Fibroblast of skin of left biceps (primary cell): ENCODE measurements around the gene EFCAB8.
"Not testable (repeated sequence)": the region's sequence is repeated elsewhere in the genome, so short reads cannot be mapped to it uniquely, and the experiment has no call there.

Experiments used
- DNase-seq, 2 experiments: peaks; one replicate each; pipeline ENCODE4 v3.0.0-alpha.2; 2013; ENCODE audit warnings: low read depth in 2 of 2

The EFCAB8 gene

DNA sequence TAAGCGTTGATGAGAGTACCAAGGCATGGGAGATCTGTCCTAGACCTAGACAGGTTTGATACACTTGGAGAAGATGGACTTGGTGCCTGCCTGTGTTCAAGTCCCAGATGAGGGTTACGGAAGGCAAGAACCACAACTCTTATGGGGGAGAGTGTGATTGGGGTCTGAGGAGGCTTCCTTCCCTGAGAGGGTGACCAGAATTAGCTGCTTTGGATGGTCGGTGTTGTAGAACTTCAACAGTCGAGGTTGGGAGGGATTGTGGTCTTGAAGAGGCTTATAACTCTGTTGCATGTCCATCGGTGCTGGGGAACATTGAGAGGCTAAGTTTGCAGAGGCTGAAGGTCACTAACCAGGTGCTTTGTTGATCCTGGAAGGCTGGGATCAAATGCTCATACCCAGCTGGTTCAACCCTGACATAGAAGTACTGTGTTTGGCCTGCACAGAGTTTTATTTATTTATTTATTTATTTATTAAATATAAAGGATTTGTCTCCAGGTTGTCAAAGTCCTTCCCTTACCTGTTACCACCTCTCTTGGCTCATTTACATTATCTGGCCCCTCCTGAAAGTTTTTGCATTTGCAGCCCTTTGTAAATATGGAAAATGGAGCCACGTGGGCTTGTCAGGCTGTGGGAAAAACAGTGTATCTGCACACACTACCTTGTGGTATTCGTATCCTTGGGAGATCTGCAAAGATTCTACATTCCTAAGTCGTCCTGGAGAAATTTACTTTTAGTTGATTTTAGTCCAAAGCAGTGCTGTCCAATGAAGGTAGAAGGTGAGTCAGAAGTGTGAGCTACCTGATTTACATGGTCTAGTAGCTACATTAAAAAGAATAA lies 15.8 kb upstream of the EFCAB8 start:
- no peak for DNase-seq

DNA sequence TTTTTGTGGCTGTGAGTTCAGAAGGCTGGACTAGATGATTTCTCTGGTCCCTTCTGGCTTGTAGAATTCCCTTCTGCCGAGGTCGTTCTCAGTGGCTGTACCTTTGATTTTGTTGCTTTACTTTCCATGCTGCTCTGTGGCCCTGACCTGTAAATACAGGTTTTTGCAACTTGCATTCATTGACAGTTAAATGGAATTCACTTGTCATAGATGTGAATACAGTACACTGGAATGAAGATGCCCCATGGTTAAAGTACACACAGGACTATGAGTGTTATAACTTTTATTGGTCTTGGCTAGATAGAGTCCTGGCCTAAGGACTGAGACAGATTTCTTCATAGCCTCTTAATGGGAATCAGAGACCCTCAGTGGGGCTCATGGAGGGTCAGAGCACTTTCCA lies 12.9 kb upstream of the EFCAB8 start:
- no peak for DNase-seq

GRCh38 chr20:32846852-32847251 lies 11.9 kb upstream of the EFCAB8 start:
- no peak for DNase-seq

- no peak for DNase-seq
These were observed 10.8 kb upstream of the EFCAB8 start for GRCh38 chr20:32847964-32848363.

DNA sequence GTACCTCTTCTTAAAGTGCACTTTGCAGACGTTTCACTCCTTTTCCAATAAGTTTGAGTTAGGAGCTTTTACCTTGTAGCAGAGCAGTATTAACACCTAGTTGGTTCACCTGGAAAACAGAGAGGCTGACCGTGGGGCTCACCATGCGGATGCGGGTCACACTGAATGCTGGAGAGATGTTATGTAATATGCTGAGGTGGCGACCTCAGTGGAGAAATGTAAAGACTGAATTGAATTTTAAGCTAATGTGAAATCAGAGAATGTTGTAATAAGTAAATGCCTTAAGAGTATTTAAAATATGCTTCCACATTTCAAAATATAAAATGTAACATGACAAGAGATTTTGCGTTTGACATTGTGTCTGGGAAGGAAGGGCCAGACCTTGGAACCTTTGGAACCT lies 9.9 kb upstream of the EFCAB8 start:
- DNase-seq = no peak

DNA sequence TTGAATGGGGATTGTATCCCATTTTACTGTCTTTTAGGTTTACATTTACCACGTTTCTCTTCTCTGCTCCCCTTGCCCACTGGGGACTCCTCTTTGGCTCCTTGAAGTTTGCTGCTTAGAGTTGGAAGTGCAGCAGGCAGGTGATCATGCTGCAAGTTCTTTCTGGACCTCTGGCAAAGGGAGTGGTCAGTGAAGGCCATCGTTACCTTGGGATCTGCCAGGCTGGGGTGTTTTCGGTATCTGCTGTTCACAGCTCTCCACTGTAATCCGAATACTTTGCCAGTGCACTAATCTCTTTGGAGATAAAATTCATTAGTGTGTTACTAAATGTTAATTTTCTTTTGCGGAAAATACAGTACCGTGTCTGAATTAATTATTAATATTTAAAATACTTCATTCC lies 9.1 kb upstream of the EFCAB8 start:
- no peak for DNase-seq

DNA sequence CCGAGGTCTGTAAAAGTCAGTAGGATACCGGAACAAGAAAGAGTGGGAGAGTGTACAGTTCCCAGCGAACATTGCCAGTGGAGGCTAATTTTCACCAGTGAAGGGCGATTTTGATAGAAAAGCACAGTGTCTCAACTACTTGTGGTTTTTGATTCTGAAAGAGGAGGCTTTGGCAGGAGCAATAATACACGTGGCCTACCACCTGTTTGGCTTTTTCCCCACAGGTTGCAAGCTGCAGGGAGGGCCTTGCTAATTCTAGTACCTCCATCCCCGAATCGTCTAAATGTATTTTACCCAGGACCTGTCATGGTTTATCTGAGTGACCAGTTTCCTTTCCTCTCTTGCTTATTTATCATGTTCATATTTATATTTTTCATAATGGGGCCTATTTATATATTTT lies 3.3 kb upstream of the EFCAB8 start:
- DNase-seq = no peak

DNA sequence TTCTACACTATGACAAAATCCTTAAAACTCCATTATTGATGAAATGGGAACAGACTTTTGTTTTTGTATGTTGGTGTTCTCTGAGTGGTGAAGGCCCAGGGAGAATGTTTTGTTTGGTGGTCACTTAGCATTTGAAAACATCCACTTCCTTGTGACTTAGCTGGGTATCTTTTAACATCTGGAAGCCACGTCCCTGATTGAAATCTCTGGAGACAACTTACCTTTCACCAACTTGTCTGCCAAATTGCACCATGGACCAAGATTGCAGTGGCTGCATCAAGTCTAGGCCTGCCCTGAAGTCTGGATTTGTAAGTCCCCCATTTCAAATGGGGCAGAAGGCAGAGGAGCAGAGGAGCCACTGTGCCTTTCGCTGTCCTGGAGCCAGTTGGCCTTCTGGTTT lies 534 bp upstream of the EFCAB8 start:
- DNase-seq = no peak

- no peak for DNase-seq
These were observed 2.7 kb downstream of the EFCAB8 start for GRCh38 chr20:32861446-32861845.

DNA sequence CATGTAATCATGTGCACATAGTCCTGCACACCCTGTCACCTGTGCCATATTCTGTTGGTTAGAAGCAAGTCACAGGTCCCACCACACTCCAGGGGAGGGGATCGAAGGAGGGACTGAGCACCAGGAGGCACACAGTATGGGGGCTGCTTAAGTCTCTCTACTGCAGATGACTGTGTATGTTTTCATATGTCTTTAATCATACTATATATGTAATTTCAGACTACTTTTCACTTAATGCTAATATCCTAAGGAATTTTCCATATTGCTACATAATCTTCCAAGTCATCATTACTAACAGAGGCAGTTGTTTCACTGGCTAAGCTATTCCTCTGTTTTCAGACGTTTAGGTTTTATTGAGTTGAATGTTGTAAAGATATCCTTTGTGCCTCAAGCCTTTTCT lies 10.8 kb downstream of the EFCAB8 start:
- DNase-seq = no peak

GRCh38 chr20:32870526-32870925 lies 11.8 kb downstream of the EFCAB8 start:
- not testable (repeated sequence) for DNase-seq

DNA sequence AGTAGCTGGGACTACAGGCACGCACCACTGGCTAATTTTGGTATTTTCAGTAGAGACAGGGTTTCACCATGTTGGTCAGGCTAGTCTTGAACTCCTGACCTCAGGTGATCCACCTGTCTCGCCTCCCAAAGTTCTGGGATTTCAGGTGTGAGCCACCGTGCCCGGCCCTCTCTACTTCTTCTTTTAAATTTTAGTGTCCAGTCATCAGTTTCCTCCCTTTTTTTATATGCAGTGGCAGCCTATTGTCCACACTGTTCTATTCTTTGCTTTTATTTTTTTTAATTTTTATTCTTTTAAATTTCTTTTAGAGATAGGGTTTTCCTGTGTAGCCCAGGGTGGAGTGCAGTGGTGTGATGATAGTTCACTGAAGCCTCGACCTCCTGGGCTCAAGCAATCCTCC lies 12.3 kb downstream of the EFCAB8 start:
- no peak for DNase-seq

- DNase-seq = no peak
These were observed 13.0 kb downstream of the EFCAB8 start for GRCh38 chr20:32871627-32872160.

GRCh38 chr20:32872266-32872665 lies 13.5 kb downstream of the EFCAB8 start:
- DNase-seq = no peak

DNA sequence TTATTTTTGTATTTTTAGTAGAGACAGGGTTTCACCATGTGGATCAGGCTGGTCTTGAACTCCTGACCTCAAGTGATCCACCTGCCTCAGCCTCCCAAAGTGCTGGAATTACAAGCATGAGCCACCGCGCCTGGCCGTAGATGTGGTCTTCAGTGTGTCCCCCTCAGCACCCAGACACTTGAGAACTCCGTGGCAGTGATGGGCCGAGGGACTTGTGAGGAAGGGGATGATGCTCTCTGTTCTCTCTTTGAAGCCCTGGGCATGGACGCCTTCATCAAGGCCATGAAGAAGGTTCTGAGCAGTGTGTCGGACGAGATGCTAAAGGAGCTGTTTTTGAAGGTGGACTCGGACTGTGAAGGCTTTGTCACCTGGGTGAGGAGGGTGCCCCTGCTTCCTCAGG lies 16.9 kb downstream of the EFCAB8 start:
- DNase-seq = no peak

- DNase-seq = peak; percentile 6
These were observed 18.8 kb downstream of the EFCAB8 start for GRCh38 chr20:32877507-32877906.

- no peak for DNase-seq
These were observed 20.1 kb downstream of the EFCAB8 start for GRCh38 chr20:32878820-32879219.

DNA sequence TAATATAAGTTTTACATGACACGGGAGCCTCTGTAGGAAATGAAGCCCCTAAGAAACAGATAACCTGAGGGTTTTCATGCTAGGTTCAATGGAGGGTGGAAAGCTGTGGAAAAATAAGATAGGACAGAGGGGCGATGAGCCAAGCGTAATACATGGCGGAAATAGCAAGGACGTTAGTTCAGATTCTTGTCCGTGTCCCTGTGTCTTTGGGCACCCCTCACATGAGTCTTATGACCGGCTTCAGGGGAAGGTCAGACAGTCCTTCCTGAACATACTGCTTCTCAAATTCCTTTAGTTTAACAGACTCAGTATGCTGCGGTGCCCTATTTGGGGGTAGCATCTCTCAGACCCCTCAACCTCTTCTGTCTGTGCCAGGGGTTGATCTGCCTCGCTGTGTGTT lies 20.8 kb downstream of the EFCAB8 start:
- DNase-seq = no peak

DNA sequence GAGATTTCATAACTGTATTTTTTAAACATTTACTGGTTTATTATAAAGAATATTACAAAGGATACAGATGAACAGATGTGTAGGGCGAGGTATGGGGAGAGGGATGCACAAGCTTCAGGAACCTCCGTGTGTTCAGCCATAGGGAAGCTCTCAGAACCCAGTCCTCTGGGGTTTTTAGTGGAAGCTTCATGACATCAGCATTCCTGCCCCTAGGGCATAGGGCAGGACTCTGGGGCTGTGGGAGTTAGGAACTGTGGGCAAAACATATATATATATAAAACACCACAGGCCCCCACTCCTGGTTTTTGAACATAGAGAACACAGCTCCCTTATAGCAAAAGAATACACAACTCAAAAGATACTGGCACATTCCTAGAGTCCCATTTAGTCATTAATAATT lies 21.9 kb downstream of the EFCAB8 start:
- no peak for DNase-seq

GRCh38 chr20:32883081-32883480 lies 24.4 kb downstream of the EFCAB8 start:
- no peak for DNase-seq

GRCh38 chr20:32885185-32885584 lies 26.5 kb downstream of the EFCAB8 start:
- DNase-seq = no peak

- DNase-seq = no peak
These were observed 27.2 kb downstream of the EFCAB8 start for GRCh38 chr20:32885952-32886351.

DNA sequence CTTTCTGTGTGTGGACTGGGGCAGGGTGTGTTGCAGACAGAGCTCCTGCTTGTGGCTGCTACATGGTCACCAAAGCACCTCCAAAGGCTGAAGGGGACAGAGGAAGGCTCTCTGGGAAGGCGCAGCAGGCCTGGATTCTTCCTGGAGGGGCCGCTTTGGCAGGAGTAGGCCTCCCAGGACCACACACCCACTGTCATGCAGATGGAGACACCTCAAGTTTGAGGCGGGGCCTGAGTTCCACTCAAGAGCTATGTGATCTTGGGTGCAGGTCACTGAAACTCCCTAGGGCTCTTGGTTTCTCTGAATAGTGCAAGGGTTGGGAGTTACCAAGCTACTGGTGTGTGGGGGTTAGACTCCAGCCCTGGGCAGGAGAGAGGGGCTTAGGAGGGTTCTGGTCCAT lies 27.9 kb downstream of the EFCAB8 start:
- no peak for DNase-seq

- no peak for DNase-seq
These were observed 28.8 kb downstream of the EFCAB8 start for GRCh38 chr20:32887492-32887891.
